Anterior cingulate cortex (tissue), 58 donors: ENCODE measurements around the gene C3orf20.
"Not testable (repeated sequence)": the region's sequence is repeated elsewhere in the genome, so short reads cannot be mapped to it uniquely, and the experiment has no call there.

ENCODE experiments used
- DNase-seq, 58 donors: peaks; one replicate each; lab custom pipeline; 2025; lab: John Stamatoyannopoulos, UW

Gene C3orf20

DNA sequence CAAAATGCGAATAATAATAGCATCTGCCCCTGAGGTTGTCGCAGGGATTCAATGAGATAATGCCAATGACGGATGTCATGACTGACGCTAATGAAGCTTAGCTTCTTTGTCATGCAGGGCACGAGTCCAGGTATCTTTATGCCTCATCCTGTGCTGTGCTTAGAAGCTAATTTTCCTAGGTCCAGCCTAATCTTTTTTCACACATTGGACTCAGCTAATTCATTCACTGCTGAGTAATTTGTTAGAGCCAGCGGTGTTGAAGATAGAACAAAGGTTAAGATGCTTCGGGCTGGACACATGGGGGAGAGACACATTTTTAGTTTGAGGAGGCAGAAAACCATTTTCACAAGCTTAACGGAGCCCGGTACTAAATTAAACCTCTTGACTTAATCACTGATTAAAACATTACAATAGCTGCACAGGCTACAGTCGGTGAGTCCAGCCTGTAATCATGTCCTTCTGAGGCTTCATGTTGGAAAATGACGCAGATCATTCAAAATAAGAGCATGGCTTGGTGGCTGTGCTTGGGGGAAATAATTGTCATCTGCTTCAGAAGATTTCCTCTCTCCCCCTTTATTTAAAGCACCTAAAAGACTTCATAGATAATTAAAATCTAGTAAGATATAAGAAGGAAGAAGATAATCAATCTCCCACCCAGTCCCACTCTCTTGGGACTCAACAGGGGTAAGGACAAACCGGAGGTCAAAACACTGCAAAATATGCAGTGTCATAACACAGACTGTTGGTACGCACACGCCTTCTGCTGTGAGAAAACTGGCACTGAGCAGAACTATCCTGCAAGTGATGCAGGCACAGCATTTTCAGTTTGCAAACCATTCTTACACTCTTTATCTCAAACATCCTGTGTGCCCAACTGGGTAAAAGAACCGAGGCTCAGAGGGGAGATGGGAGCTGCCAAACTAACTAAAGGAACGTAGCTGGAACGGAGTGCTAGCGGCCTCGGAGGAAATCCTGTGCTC, 26.7 kb upstream of the C3orf20 start:
- no peak for DNase-seq

DNA sequence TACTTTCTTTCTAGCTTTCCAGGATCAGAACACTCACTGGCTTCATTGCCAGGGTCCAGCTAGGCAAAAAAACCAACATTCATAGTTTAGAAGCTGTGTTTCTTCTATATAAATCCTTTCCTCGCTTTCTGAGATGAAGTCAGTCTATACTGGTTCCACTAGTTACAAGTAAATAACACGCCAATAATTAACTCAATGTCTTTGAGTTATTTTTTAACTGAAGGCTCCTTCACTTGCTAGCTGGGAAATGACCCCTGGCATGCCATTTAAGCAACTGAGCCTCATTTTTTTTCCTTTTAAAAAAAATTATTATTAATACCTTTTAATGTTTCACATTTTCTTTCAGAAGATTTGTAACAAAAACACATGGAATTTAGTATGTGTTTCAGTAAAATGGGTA, 25.5 kb upstream of the C3orf20 start:
- DNase-seq, result no peak

DNA sequence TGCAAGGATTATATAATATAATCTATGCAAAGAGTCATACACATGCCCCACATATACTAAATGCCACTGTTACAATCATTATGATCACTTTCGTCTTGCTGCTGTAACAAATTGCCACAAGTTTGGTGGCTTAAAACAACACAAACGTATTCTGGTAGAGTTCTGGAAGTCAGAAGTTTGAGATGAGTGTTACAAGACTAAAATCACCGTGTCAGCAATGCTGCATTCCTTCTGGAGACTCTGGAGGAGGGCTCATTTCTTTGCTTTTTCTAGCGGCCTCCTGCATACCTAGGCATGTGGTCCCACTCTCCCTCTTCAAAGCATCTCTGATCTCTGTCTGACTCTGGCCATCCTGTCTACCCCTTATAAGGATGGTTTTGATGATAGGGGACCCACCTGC, 24.7 kb upstream of the C3orf20 start:
- no peak for DNase-seq

DNA sequence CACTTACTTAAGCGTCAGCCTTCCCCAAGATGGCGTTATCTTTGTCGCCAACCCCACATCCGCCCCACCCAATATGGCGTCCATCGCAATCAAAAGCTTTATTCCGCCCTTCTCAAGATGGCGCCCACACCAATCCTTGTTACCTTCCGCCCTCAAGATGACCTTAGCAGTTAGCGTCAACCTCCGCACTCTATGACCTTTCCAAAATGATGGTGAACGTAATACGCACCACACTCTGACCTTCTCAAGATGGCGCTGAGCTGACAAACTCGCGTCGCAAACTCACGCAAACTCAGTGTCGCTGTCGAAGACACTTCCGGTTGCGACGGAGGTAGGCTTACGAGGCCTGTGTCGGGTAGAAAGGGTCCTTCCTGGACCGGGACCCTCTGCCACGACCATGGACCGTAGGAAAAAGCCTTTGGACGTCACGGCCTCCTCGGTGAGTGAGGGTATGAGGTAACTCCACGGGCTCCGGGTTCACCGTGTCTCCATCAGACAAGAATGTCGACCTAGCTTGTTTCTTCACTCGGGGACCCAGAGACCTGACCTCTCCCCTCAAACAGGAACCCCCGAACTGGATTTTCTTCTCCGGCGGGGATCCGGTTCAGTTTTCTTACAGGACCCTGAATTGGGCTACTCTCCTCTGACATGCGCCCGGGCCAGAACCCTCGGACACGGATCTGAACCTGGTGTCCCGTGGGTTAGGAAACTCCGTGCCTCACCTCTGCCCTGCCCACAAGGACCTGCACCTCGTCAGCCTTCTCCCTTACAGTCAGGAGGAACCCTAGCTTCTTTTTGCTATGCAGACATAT, 23.3 kb upstream of the C3orf20 start, which contains the start of gene CCDC174:
TSS of gene CCDC174 (plus strand) at position 323 of the 812 bp plus-strand sequence. CDS start at position 398, 75 bp downstream.
- DNase-seq, result peak; percentile 69 to 99 (median 94)

DNA sequence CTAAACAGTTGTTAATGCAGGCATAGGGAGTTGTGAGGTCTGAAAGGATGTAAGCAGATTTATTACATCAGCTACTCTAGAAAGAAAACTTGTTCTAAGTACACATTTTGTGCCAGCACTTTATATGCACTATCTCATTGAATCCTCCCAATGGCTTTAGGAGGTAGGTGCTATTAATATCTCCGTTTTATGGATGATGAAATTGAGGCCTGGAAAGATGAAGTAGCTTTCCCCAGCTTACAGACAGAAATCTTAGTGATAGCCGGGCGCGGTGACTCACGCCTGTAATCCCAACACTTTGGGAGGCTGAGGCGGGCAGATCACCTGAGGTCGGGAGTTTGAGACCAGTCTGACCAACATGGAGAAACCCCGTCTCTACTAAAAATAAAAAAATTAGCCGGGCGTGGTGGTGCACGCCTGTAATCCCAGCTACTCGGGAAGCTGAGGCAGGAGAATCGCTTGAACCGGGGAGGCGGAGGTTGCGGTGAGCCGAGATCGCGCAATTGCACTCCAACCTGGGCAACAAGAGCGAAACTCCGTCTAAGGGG, 22.5 kb upstream of the C3orf20 start:
- DNase-seq, result not testable (repeated sequence)

DNA sequence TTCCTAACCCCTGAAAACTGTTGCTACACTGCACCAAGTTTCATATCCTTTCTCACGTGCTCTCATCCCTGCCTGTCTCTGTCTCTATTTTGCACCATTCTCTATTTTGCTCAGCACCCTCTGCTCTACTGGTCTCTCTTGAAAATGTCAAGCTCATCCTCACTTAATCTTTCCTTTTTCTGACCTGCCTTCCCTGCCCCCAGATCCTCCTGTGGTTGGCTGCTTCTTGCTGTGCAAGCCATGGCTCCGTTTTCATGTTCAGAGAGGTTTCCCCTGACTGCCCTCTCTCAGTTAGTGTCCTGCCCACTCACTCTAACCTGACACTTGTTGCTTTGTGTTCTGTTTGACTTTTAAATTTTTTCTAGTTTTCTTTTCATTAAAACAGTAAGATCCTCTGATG, 17.4 kb upstream of the C3orf20 start:
- no peak for DNase-seq

DNA sequence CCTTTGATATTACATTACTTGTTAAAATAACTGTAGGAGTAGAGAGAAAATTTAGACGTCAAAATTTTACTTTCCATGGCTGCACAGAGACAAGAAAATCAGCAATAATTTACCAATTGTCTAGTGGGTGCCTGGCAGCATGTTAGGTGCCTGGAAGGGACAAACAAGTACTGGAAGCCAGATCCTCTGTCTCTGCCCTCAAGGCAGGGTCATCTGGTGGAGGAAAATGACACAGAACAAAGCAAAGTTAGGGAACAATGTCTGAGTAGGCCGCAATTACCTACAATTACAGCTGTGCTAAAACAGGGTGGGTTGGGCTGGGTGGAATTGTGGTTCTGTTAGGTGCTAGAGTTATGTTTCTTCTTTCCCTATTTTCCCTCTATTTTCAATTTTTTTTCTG, 16.0 kb upstream of the C3orf20 start:
- DNase-seq, result no peak

DNA sequence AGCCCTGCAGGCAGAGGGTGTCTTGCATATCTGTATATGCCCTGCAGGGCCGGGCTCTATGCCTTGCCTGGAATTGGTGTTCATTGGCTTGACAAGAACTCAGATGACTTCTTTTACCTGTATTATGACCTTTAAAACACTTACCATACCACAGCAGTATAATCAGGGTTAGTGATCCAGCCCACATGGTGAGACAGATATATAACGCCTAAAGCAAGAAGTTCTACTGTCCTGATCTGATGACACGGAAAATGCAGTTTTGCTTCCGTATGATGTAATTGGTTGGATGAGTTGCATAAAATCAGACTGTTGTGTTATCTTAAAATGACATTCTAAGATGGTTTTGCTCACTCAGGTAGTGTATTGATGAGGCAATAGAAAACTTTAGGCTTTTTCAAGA, 14.0 kb upstream of the C3orf20 start:
- no peak for DNase-seq

DNA sequence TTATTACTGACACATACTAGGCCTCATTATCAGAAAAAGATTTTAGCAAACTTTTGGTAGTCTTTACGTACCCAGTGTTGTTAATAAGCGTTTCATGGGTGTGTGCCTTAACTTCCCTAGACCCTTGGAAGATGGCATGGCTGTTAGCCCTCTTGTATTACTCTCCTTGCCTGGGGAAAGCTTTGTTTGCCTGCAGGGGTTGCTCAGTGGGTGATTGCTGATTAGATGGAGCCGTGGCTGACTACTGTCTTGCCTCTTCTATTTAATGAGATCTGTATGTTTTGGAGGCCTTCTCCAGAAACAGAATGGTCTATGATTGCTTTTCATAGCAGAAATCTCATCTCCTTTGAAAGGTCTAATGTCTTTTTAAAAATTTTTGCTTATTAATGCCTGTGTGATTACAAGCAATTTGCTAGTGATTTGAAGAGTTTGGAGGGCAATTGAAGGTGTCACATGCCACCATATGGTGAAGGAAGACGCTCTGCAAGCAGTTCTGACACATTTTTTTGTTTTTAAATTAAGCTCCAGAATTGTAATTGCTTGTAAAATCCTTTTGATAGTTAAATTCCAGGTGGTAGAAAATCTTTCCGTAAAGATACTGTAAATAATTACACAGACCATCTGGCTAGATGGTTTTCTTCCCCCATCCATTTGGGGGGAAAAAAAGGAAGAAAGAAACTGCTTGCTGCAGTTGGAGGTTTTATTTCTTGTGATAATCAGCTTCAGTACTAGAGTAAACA, 11.4 kb upstream of the C3orf20 start:
- DNase-seq, result no peak

DNA sequence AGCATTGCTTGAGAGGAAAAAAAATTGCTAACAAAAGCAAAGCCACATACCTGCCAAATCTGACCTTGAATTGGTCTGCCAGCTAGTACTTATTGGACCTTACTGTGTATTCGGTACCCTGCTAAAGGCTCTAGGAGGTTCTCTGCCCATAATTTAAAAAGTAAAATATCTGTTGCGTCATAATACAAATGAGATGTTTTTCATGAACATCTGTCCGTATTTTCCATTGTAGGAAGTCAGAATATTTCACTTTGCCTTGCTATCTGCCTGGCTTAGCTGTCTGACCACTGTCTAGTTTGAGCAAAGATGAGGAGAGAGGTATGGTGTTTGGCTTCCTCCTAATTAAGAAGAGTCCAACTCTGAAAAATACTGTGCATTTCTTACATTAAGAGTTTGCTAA, 10.8 kb upstream of the C3orf20 start:
- no peak for DNase-seq

DNA sequence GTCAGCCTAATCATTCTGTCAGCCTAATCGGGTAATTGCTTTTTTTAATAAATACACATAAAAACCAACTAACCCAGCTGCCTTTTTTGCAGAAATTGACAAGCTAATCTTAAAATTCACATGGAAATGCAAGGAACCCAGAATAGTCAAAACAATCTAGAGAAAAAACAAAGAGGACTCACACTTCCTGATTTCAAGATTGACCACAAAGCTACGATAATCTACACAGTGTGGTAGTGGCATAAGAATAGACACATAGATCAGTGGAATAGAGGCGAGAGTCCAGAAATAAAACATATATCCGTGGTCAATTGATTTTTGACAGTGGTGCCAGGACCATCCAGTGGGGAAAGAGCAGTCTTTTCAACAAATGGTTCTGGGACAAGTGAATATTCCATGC, 2.4 kb upstream of the C3orf20 start:
- DNase-seq, result no peak

DNA sequence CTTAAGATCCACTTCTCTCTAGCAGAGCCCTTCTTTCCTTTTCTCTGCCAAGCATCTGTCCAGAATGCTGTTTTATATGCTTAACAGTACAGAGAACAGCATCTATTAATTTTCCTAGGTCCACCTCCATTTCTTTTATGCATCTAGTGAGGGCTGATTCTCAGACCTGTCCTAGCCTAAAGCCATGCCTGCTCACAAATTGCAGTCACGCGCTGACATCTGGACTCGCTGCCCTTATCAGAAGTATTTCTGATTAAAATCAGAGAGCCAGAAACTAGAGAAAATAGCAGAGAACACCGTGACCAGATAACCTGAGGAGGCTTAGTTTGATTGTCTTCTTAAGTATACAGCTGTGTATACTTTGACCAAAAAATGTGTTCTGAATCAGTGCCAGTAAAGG, 1.9 kb downstream of the C3orf20 start:
- DNase-seq, result no peak

DNA sequence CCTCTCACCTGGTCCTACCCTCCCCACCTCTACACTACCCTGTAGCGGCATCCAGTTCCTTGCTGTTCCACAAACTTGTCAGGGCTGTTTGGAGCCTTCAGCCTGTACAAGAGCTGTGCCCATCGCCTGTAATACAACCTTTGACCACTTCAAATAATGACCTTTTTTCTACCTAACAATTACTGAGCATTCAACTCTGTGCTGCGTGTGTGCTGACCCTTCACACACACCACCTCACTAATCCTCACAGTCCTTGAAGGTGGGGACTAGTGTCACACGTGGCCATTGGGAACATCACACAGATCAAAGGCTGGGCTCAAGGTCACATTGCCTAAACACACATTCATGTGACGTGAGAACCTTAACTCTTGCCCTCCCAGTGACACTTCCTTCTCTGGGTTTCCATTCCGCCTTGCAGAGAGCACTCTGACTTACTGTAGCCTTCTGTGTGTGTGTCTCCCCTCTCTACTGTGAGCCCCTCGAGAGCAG, 3.1 kb downstream of the C3orf20 start:
- no peak for DNase-seq

DNA sequence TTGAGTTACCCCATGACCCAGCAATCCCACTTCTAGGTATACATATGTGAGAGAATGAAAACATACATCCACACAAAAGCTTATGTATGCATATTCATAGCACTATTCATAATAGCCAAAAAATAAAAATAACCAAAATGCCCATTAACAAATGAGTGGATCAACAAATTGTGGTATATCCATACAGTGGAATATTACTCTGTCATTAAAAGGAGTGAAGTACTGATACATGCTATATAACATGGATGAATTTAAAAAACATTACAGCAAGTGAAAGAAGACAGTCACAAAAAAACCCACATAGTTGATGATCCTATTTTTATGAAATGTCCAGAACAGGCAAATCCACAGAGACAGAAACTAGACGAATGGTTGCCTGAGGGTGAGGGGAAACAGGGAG, 5.2 kb downstream of the C3orf20 start:
- DNase-seq, result no peak

DNA sequence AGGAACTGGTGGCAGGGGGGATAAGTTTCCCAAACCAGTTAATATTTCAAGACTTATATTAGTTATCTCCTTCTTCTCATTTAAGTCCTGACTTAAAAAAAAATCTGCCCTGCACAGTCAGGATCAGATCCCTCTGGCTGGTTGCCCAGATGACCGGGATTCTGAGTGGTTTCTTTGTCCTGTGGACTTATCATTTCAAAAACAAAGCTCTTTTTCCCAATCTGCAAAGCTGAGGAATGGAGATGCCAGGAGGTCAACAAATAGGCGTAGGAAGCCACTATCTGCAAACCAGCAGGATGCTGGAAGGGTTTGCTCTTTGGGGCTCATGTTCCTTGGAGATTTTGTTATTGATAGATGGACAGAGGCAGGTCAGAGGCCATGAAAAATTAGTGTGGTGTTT, 5.8 kb downstream of the C3orf20 start:
- DNase-seq, result peak in 3 of 58 donors; percentile 2 to 48 (median 6)

DNA sequence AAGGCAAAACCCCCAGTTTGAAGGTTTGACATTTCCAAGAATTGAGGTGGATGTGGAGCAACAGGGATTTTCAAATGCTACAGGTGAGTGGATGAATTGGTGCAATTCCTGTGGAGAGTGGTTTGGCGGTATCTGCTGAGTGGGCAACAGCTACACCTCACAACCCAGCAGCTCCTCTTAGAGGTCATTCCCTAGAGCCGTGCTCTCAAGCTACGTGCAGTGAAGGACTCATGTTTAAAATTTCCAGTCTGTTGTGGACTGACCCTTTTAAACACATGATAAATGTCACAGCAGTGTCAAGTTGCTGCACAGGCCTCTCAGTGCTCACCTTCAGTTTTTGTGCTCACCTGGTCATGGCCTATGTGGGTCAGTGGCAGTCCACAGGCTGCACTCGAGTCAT, 9.5 kb downstream of the C3orf20 start:
- DNase-seq, result no peak

DNA sequence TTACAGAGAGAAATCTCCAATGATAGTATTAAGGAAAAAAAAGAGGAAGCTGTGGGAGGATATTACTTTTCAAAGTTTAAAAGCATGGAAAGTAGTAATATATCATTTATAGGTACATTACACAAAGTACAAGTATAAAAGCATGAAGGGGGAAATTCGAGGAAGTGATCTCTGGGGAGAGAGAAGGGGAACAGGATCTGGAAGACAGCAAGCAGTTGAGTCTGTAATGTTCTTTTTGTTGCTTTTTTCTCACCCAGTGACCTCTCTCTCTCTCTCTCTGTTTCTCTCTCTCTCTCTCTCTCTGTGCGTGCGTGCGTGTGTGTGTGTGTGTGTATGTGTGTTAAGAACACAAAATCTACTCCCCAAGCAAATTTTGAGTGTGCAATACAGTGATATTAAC, 10.2 kb downstream of the C3orf20 start:
- DNase-seq, result no peak

DNA sequence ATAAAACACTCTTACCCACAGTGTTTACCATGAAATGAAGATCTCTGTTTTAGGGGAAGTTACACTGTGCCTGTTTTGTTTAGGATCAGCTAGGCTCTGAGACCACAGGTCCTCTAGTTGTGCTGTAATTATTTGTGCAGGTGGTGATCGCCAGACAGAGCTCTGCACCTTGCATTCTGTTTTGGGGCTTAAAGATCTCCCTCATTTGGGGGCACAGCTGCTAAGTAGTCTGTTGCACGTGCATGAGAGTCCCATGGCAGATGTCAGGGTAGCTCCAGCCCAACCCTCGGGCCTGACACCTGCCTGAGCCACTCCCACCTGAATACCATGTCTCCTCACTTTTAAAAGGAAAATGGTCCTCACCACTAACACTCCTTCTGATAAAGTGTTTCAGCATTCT, 12.4 kb downstream of the C3orf20 start:
- DNase-seq, result no peak

DNA sequence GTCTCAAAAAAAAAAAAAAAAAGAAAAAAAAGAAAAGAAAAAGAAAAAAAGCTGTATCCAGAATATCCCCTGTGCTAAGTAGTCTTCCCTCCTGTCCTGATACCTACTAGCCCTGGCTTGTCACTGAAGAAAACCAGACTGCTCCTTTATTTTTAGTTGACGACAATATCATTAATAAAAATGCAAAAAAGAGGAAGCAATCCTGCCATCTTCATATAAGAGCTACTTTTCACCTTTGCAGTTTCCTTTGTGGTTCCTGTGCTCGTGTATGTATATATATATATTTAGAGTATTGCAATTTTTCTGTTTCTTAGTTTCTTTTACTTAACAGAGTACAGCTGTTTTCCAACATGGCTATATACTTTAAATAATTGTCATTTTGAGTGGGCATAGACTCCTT, 13.6 kb downstream of the C3orf20 start:
- no peak for DNase-seq
